Muscle layer of colon (tissue), 2 donors: Measurements from ENCODE around the gene ARAP1.
A peak's percentile ranks its signal among the peaks of the same experiment; 100 is the strongest.

Source experiments
- H3K27ac ChIP-seq: one replicate; pipeline ENCODE4 v1.7.0; 2013; ENCODE audit warnings: low read depth, mild to moderate bottlenecking, low read length, moderate library complexity
- H3K27me3 ChIP-seq, 2 donors: one replicate each; pipeline ENCODE4 v1.7.0; 2013; ENCODE audit warnings: low read length in 2 of 2, mild to moderate bottlenecking in 2 of 2; ENCODE audit not compliant: insufficient read depth in 2 of 2, control insufficient read depth in 1 of 2
- H3K36me3 ChIP-seq: one replicate; pipeline ENCODE4 v1.7.0; 2013; ENCODE audit warnings: mild to moderate bottlenecking, low read length; ENCODE audit not compliant: insufficient read depth
- H3K4me1 ChIP-seq: one replicate; pipeline ENCODE4 v1.7.0; 2013; ENCODE audit warnings: mild to moderate bottlenecking, low read length; ENCODE audit not compliant: insufficient read depth
- H3K4me3 ChIP-seq, 2 donors: one replicate each; pipeline ENCODE4 v1.7.0; 2013; ENCODE audit warnings: low read length in 2 of 2, low read depth in 1 of 2, mild to moderate bottlenecking in 1 of 2, moderate library complexity in 1 of 2
- H3K9ac ChIP-seq: one replicate; pipeline ENCODE4 v1.7.0; 2013; ENCODE audit warnings: low read length
- H3K9me3 ChIP-seq: one replicate; pipeline ENCODE4 v1.7.0; 2013; ENCODE audit warnings: mild to moderate bottlenecking, low read length
- donor health status: abdominal sarcoma.
- donor health status: Adenocarcinoma of cecum.

The ARAP1 gene

DNA sequence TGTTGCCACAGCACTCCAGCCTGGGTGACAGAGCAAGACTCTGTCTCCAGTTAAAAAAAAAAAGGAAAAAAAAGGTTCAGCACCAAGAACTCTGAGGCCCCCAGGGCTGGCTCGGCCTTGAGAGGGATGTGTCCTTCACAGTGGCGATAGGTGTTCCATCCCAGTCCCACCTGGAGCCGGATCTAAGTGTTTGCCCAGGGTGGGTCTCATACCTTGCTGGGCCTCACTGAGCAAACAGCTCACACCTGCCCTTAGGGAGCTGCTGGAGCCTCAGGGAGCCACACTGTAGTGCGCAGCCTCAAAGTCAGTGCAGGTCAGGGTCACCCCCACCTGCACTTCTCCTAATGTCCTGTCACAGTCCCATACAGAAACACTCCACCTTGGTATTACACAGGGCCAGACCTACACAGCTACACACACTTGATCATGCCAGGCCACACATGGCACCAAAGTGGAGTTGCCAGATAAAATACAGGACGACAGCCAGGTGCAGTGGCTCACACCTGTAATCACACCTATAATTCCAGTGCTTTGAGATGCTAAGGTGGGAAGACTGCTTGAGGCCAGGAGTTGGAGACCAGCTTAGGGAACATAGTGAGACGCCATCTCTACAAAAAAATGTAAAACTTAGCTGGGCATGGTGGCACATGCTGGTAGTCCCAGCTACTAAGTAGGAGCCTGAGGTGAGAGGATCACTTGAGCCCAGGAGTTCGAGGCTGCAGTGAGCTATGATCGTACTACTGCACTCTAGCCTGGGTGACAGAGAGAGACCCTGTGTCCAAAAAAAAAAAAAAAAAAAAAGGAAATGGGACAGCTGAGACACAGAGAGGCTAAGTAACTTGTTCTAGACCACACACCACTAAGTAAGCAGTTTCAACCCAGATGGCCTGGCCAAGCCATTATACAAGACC is 34.4 kb upstream of the ARAP1 start:
- Histone ChIP-seq H3K27ac (no peak overlapping the region), H3K27me3 (no peaks in the 10 kb centered on the region), H3K4me1 (peaks cover 6% of the 10 kb centered on the region), H3K36me3 (no peaks in the 10 kb centered on the region), H3K9ac (no peak overlapping the region), H3K4me3 (no peak overlapping the region), H3K9me3 (no peaks in the 10 kb centered on the region)

DNA sequence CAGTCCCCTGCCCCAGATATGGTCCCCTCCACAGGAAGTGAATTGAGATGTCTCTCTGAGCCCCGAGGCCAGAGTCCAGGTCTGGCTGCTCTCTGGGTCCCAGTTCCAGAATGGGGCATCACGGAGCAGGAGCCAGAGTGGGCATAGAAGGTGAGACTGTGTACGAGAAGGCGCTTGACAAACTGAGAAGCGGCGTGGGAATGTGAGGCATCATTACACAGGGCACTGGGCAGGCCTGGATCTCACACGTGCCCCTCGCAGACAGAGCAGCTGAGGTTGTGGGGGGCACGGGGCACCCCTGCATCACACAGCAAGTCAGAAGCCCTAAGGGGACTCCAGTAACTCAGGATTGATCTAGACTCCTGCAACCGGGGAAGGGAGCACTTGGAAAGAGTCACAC is 32.5 kb upstream of the ARAP1 start:
- peaks cover 18% of the 10 kb centered on the region for H3K4me1 ChIP-seq
- no peaks in the 10 kb centered on the region for H3K9me3 ChIP-seq
- no peaks in the 10 kb centered on the region for H3K36me3 ChIP-seq
- no peak overlapping the region for H3K4me3 ChIP-seq
- no peaks in the 10 kb centered on the region for H3K27me3 ChIP-seq
- H3K27ac ChIP-seq = no peak overlapping the region
- H3K9ac ChIP-seq = no peak overlapping the region

DNA sequence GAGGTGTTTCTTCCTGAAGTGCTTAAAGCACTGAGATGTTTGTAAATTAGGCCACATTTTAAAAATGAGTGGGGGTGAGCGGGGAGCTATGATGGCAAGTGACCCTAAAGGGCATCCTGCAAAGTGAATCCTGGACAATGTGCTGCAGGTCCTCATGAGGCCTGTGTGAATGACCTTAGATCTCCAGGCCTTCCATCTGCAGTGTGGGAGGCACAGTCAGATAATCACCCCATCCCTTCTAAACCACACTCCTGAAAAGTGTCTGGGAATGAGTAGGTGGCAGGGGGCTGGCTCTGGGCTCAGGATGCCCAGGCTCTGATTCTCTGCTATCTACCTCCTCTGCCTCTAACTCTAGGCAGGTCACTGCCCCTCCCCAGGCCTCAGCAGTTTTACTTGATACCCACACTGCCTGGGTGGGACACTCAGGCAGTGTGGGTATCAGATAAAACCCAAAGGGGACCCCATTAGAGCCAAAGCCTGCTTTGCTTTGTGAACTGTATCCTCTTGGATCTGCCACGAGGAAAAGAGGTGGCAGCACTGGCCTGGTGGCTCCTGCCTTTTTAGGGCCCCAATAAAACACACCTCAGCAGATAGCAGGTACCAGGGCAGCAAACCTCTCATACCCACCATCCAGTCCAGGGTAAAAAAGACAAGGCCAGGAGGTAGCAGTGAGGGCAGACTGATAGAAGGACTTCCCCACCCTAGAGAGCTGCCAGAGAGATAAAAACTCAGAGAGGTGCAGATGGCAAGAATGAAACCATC is 31.1 kb upstream of the ARAP1 start:
- Histone ChIP-seq H3K9ac (no peak overlapping the region), H3K4me1 (peaks cover 21% of the 10 kb centered on the region), H3K36me3 (no peaks in the 10 kb centered on the region), H3K9me3 (no peaks in the 10 kb centered on the region), H3K4me3 (no peak overlapping the region), H3K27ac (no peak overlapping the region), H3K27me3 (no peaks in the 10 kb centered on the region)

DNA sequence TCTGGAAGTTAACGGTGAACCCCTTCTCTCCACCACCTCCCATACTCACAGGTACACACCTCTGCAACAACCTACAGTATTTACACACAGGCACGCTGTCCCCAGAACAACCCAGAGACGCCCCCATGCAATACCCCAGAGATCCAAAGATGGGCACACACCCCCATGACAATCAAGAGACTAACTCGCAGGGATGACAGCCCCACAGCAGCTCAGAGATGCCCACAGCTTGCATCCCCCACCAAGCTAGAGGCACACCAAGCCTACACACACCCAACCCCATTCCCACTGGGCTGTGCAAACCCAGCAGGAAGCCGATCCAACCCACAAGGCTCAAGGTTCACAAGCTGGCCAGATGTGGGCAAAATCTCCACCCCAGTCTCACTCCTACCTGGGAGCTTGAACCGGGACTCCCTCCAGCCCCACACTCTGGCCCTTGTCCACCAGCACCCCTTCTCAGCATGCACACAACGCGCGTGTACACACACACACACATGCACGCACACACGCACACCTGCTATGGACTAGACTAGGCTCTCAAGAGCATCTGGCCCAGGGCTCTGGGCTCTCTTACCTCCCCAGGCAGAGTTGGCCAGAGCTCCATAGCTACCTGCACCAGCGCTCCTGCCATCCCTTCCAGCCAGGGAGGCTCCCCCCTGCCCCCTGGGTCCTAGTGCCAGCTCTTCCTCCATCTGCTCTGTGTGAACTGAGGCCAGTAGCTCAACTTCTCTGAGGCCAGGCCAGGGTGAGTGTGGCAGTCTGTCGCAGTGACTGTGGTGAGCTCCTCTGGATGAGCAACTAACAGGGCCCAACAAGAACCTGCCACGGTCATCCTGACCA is 30.1 kb upstream of the ARAP1 start:
- no peaks in the 10 kb centered on the region for H3K36me3 ChIP-seq
- no peak overlapping the region for H3K27ac ChIP-seq
- H3K9ac ChIP-seq = no peak overlapping the region
- peak overlapping the region; percentile 20 to 38 for H3K4me3 ChIP-seq
- no peaks in the 10 kb centered on the region for H3K27me3 ChIP-seq
- peaks cover 21% of the 10 kb centered on the region for H3K4me1 ChIP-seq
- no peaks in the 10 kb centered on the region for H3K9me3 ChIP-seq

DNA sequence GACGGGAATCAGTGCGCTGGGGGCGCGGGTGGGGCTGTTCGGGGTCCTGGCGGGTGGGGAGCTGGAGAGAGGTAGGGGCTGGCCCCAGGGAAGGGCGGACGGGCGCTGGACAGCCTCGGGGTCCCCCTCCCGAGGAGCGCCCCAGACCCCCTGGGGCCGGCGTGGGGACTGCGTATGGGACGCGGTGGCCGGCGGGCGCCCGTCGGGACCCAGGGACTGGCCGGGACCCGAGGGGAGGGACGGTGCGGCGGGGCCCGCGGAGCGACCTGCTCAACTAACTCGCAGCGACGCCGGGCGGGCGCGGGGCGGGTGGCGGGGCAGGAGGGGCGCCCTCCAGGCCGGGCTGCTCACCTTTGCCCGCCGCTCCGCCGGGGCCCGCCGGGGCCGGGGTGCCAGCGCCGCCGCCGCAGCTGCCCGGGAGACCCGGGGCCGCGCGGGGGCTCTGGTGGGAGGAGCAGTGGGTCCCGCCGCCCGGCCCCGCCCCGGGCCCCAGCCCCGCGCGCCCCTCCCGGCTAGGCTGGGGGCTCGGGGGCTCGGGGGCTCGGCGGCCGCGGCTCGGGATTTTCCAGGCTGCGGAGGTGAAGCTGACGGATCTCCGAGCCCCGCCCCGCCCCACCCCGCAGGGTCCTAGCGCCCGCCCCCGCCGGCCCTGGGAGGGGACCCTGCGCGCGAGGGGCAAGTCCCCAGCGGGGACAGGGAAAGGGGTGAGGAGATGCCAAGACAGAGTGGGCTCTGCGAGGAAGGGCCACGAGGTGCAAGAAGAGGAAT is 29.3 kb upstream of the ARAP1 start:
- Histone ChIP-seq H3K4me1 (peaks cover 21% of the 10 kb centered on the region), H3K27ac (peak overlapping the region; percentile 34), H3K9ac (no peak overlapping the region), H3K9me3 (no peaks in the 10 kb centered on the region), H3K36me3 (no peaks in the 10 kb centered on the region), H3K4me3 (peak overlapping the region; percentile 64 to 71), H3K27me3 (no peaks in the 10 kb centered on the region)

DNA sequence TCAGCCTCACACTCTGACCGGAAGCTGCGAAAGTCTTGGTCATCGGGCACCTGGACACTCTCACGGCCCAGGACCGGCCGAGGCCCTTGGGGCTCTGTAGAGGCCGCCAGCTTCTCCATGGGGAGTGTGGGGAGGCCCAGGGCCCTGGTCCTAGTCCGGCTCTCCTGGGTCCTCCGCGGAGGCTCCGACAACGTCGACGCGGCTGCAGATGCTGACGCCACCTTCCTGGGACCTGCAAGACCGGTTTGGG is 28.8 kb upstream of the ARAP1 start:
- no peaks in the 10 kb centered on the region for H3K27me3 ChIP-seq
- peaks cover 21% of the 10 kb centered on the region for H3K4me1 ChIP-seq
- H3K9ac ChIP-seq = no peak overlapping the region
- peak overlapping the region; percentile 34 for H3K27ac ChIP-seq
- H3K9me3 ChIP-seq = no peaks in the 10 kb centered on the region
- H3K4me3 ChIP-seq = peak overlapping the region; percentile 64 to 71
- H3K36me3 ChIP-seq = no peaks in the 10 kb centered on the region

DNA sequence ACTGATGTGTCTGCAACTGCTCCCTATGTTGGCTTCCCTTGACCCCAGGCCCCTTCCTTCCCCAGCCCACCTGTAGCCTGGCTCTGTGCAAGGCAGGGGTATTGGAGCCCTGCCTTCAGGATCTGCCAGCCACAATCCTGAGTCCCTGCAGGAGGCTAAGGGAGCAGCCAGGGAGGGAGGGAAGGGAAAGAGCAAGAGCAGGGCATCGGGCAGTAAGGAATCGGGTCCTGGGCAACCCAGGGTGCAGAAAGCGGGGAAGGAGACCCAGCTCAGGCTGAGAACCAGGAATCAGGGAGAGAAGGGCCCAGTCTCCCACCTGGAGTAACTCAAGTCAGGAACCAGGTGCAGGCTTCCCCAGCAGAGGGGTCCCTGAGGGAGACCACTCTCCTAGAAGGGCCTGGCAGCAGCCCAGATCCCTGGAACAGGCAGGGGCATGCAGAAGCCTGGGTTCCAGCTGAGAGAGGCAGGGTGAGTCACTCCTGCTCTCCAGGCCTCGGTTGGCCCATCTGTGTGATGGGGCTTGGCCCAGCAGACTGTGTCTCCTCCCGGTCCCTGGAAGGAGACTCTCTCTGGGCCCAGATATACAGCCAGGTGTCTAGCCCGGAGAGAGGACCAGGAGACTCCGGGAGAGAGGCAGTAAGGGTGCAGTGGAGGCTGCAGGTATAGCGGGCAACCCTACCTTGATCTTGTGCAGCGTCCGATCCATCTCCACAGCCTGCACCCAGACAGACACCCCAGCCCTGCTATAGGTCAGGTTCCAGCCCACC is 28.3 kb upstream of the ARAP1 start:
- H3K4me3 ChIP-seq = peak overlapping the region; percentile 64 to 71
- no peaks in the 10 kb centered on the region for H3K27me3 ChIP-seq
- no peak overlapping the region for H3K27ac ChIP-seq
- H3K9me3 ChIP-seq = no peaks in the 10 kb centered on the region
- H3K9ac ChIP-seq = no peak overlapping the region
- no peaks in the 10 kb centered on the region for H3K36me3 ChIP-seq
- H3K4me1 ChIP-seq = peaks cover 21% of the 10 kb centered on the region

DNA sequence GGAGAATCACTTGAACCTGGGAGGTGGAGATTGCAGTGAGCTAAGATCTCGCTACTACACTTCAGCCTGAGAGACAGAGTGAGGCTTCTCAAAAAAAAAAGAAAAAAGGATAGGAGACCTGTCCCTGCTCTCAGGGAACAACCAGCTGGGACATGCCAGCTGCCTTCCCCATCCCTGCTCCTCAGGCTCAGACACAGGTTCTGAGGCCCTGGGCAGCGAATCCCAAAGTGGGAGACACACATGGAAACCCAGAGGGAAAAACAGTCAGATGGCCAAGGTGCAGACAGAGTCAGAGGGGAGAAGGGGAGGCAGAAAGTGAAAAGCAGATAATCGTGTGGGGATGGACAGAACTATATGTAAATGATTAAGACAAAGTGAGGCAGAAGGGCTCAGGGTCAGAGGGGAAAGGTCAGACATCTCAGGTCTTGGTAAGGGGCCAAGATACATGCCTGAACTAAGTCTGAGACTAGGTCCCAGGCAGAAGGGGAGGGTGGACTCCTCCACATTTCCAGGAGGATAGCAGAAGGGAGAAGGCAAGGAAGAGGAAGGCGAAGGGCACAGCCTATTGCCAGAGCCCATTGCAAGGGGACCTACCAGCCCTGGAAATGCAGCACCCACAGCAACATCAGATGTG is 27.4 kb upstream of the ARAP1 start:
- no peak overlapping the region for H3K9ac ChIP-seq
- no peak overlapping the region for H3K4me3 ChIP-seq
- no peaks in the 10 kb centered on the region for H3K9me3 ChIP-seq
- no peaks in the 10 kb centered on the region for H3K27me3 ChIP-seq
- H3K36me3 ChIP-seq = no peaks in the 10 kb centered on the region
- no peak overlapping the region for H3K27ac ChIP-seq
- H3K4me1 ChIP-seq = peaks cover 21% of the 10 kb centered on the region

DNA sequence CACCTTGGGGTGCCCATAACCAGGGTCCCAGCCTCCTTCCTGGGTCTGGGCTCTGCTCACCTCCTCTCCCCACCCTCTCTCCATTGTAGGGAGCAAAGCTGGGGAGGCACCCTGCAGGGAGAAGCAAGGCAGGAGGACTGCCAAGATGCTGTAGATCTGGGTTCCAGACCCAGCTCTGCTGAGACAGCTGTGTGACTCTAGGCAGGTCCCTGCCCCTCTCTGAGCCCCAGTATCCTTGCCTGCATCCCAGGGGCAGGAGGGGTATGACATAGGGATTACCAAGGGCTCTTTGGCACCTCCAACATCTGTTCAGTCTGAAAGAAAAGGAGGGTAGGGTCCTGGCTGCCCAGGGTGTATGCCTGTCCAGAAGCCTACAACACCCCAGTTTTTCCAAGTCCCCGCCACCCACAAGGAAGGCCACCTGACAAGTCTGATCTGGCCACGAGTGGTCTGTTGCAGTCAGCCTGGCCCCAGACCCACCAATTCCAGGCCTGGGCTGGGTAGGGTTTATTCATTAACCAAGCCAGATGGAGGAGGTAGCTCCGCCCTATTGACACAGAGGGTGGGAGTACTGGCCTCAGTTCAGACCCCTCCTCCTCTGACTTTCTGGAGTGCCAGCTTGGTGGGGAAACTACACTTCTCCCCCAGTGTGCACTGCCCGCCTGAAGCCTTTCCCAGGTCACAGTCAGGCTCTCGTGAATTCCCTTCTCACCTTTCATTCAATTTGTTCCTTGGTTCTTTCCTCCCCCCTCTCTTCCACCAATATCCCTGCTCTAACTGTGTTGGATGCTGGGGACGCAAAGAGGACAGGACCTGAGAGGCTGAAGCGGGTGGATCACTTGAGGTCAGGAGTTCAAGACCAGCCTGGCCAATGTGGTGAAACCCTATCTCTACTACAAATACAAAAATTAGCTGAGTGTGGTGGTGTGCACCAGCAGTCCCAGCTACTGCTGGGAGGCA is 26.6 kb upstream of the ARAP1 start:
- no peaks in the 10 kb centered on the region for H3K9me3 ChIP-seq
- peaks cover 24% of the 10 kb centered on the region for H3K4me1 ChIP-seq
- H3K9ac ChIP-seq = no peak overlapping the region
- H3K27ac ChIP-seq = no peak overlapping the region
- H3K27me3 ChIP-seq = no peaks in the 10 kb centered on the region
- no peak overlapping the region for H3K4me3 ChIP-seq
- H3K36me3 ChIP-seq = no peaks in the 10 kb centered on the region
